ENCODE data around the gene SLC29A4.
A peak's percentile ranks its signal among the peaks of the same experiment; 100 is the strongest.
"Not testable (repeated sequence)": the region's sequence is repeated elsewhere in the genome, so short reads cannot be mapped to it uniquely, and the experiment has no call there.

Gene SLC29A4, protein sequence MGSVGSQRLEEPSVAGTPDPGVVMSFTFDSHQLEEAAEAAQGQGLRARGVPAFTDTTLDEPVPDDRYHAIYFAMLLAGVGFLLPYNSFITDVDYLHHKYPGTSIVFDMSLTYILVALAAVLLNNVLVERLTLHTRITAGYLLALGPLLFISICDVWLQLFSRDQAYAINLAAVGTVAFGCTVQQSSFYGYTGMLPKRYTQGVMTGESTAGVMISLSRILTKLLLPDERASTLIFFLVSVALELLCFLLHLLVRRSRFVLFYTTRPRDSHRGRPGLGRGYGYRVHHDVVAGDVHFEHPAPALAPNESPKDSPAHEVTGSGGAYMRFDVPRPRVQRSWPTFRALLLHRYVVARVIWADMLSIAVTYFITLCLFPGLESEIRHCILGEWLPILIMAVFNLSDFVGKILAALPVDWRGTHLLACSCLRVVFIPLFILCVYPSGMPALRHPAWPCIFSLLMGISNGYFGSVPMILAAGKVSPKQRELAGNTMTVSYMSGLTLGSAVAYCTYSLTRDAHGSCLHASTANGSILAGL

DNA sequence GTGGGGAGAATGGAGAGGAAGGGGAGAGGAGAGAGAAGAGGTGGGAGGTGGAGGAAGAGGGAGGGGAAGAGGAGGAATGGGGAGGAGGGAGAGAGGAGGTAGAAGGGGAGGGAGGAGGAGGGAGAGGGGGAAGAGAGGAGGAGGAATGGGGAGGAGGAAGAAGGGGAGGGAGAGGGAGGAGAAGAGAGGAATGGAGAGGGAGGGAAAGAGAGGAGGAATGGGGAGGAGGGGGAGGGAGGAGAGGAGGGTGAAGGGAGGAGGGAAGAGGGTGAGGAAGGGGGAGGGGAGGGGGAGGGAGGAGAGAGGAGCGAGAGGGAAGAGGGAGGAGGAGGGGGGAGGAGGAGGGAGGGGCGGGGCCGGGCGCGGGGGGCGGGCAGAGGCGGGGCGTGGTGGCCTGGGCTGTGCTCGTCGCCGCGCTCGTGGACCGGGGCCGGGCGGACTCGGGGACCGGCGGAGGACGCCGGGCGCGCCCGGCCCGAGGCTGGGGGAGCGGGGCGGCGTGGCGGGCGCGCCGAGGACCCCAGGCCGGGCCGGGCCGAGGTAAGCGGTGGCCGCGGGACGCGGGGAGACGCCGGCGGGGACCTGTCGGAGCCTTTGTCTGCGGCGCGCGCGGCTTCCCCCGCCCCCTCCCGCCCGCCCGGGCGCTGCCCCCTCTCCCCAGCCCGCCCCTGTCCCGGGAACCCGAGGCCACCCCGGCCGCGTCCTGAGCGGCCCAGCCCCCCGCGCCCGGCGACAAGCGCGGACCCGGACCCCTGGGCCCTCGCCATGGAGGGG lies at the start of gene SLC29A4:
Gene SLC29A4 (plus strand): TSS at position 401 of the 774 bp plus-strand sequence. CDS start 4,874 bp downstream, outside the sequence.
- DNase-seq (ENCODE audit: low spot score), result no peak

GRCh38 chr7:5234852-5235831 lies 47.6 kb upstream of the SLC29A4 start:
- no peak for DNase-seq (ENCODE audit: low spot score)

GRCh38 chr7:5237286-5237685 lies 45.5 kb upstream of the SLC29A4 start:
- DNase-seq (ENCODE audit: low spot score), result no peak

- DNase-seq (ENCODE audit: low spot score), result no peak
Observed at GRCh38 chr7:5238500-5238899, 44.2 kb upstream of the SLC29A4 start.

- no peak for DNase-seq (ENCODE audit: low spot score)
Observed at GRCh38 chr7:5243261-5243660, 39.5 kb upstream of the SLC29A4 start.

DNA sequence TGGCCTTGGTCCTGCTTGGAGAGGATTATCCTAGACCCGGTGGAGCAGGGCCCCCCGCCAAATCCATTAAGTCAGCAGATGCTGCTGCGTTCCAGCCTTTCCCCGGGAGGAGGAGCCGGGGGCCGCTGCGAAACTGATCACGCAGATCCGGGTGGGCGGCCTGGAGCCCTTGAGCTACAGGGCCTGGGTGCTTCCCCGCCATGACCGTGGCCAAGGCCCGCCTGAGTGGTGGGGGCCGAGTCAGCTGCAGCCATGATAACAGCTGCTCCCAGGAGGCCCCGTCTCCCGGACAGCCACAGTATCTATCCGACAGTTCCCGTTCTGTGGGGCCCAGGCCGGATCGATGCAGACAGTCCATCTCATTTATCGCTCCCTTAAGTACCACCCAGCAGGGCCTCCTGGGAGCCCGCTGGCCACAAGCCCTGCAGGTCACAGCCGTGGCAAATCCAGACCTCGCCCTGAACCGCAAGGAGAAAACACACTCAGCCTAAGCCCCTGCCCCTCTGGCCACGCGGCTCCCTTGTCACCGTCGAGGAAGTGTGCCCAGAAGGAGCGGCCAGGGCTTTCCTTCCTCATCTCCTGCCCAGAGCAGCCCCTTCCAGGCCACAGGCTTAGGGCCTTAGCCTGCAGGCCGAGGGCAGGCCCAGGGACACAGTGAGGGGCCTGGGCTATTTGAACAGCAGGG lies 34.4 kb upstream of the SLC29A4 start:
- DNase-seq (ENCODE audit: low spot score), result no peak

DNA sequence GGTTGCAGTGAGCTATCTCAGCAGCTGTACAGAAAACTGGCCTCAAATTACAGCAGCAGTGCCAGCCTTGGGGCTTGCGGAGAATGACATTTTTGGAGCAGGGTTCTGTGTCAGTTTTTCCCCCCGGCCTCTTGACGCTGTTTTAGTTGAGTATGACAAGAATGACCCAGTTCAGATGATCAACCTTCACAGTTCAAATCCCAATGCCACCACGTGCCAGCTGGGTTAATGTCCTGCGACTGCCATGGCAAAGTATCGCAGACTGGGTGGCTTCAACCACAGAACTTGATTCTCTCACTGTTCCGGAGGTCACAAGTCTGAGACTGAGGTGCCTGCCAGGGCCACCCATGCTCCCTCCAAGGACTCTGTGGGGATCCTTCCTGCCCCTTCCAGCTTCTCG lies 32.0 kb upstream of the SLC29A4 start:
- not testable (repeated sequence) for DNase-seq (ENCODE audit: low spot score)

DNA sequence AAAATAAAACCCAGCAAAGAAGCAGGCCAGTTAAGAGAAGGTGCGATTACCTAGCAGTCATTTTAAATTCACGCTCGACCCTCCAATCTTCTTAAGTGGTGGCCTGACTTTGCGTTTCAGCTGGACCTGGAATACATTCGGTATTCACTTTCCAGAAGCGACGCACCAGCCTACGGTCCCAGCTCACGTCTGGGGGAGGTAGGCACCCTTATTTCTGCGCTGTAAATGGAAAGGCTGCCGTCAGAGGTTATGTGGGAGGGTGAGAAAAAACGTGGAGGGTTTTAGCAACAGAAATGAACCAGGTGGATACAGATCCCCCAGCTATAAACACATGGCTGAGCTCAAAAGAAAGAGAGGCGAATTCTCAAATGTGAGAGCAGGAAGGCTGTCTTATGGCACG lies 29.2 kb upstream of the SLC29A4 start:
- not testable (repeated sequence) for DNase-seq (ENCODE audit: low spot score)

DNA sequence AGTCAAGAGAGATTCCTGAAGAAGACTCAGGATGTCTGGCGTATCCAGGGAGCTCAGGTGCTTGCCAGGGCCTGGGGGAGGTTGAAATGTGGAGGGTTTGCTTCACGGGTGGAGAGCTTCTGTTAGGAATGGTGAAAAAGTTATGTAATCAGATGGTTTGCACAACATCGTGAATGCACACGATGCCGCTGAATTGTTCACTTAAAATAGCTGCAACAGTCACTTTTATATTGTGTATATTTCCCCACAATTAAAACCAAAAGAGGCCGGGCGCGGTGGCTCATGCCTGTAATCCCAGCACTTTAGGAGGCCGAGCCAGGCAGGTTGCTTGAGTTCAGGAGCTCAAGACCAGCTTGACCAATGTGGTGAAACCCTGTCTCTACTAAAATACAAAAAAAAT lies 28.4 kb upstream of the SLC29A4 start:
- not testable (repeated sequence) for DNase-seq (ENCODE audit: low spot score)

DNA sequence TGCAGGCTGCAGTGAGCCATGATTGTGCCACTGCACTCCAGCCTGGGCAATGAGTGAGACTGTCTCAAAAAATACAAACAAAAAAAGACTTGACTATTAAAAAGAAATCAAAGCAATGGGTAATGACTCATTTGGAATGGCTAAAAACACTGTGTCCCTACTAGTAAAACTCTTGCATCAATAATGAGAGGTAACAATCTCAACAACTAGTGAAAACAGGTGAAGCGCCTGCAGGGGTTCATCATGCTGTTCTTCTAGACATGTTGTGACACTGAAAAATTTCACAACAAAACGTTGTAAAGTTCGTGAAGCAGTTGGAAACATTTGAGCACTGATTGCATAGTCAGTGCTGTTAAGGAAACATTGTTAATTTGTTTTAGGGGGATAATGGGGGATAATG lies 26.9 kb upstream of the SLC29A4 start:
- no peak for DNase-seq (ENCODE audit: low spot score)

GRCh38 chr7:5260530-5261068 lies 22.1 kb upstream of the SLC29A4 start:
- DNase-seq (ENCODE audit: low spot score), result not testable (repeated sequence)

GRCh38 chr7:5263066-5263465 lies 19.7 kb upstream of the SLC29A4 start:
- not testable (repeated sequence) for DNase-seq (ENCODE audit: low spot score)

DNA sequence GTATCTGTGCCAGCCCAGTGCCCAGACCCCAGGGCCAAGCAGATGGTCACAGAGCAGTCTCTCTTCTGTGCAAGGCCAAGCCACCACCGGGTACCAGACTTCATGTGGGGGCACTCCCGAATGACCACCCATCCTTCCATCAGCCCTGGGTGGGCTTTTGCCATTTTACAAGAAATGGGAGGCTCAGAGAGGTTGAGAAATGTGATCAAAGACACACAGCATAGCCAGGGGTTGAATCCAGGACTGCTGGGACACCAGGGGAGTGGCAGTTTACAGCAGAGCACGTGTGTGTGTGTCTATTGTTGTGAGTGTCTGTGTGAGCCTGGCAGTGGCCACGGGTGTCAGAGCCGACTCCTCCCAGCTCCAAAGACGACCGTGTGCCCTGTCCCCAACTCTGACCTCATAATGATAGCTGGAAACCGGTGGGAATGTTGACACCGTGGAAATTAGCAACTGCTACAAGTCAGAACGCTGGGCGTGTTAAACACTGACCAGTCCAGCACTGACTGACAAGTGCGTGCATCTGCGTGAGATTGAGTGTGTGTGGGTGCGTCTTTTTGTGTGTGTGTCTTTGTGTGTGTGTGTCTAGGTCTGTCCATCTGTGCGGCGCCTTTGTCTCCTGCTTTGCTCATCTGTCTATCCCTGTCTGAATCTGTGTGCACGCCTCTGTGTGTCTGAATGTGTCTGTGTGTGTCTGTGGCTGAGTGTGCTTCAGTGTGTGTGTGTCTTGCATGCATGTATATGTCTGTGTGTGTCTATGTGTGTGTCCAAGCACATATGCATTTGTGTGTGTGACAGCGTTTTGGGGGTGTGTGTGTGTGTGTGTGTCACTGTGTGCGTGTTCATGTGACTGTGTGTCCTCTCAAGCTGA lies 17.2 kb upstream of the SLC29A4 start:
- no peak for DNase-seq (ENCODE audit: low spot score)

- DNase-seq (ENCODE audit: low spot score), result peak; percentile 61
Observed at GRCh38 chr7:5266191-5267028, 16.3 kb upstream of the SLC29A4 start.

- not testable (repeated sequence) for DNase-seq (ENCODE audit: low spot score)
Observed at GRCh38 chr7:5267829-5268228, 14.9 kb upstream of the SLC29A4 start.

DNA sequence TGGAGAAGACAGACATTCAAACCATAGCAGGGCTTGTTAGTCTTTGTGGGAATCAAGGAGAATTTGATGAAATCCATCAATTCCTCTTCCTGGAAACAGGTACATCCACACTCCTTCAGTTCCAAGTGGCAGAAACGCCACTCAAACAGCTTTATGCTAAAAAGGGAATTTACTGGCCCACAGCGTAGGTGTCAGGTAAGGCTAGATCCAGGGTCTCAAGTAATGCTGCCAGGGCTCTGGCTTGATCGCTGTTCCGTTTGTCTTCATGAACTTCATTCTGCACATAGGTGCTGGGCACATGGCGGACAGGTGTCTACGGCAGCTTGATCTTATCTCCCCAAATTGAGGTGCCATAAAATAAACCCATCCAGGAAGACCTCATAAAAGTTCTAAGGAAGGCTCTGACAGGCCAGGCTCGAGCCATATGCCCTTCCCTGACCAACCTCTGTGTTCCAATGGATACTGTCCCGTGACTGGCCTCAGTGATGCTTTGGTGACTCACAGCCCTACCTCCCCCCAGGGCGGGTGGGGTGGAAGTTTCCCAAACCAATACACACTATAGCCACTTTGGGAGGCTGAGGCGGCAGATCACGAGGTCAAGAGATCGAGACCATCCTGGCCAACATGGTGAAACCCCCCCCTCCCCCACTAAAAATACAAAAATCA lies 12.6 kb upstream of the SLC29A4 start:
- DNase-seq (ENCODE audit: low spot score), result not testable (repeated sequence)

DNA sequence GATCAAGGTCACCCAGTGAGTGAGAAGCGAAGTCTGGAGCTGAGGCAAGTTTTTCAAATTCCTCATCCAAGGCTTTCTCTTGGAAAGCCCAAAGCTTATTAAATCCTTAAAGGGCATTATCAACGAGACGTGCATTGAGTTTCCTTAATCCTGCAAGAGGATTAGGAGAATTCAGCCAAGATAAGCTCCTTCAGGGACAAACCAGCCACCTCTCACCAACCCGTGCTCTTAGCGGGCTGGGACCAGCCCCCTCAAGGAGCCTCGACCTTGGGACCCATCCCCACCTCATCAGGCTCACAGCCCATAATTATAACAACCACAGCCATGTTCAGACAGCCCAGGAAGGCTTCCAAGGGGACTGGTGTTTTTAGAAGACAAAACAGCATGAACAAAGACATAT lies 12.0 kb upstream of the SLC29A4 start:
- no peak for DNase-seq (ENCODE audit: low spot score)

GRCh38 chr7:5273831-5274405 lies 8.8 kb upstream of the SLC29A4 start:
- not testable (repeated sequence) for DNase-seq (ENCODE audit: low spot score)
